SH-SY5Y (cell line): Measurements from ENCODE around the gene DYNC2H1.

Experiments
- GATA2 ChIP-seq: IDR thresholded peaks from 2 replicates; pipeline ENCODE4 v1.6.1; 2011; ENCODE audit warnings: mild to moderate bottlenecking, low read depth, low read length
- GATA3 ChIP-seq: IDR thresholded peaks from 2 replicates; pipeline ENCODE4 v1.6.1; 2011; ENCODE audit warnings: low read depth, mild to moderate bottlenecking, low read length, moderate library complexity

DNA sequence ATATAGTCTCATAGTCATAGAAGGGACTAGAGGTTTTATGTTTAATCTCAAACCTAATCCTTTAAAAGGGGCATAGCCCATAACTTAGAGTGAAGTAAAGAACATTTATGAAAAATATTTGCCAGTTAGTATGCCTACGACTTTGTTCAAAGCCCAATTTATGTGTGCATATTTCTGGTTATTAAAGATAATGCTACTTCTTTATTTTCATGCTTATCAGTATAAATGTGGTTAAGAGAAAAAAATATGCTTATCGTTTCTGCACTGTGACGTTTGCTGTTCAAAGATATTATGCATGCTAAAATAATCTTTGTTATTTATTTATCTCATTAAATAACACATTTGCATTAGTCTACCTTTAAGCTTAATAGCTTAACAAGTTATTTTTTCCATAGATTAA lies 343.9 kb downstream of the DYNC2H1 start:
- no peak for TF ChIP-seq GATA2
- TF ChIP-seq GATA3, result no peak
